Renal pelvis (tissue), 12 donors: ENCODE measurements around the gene NDUFAF4. TPM values are rescaled to one million over a fixed set of nuclear protein-coding genes. Genes with fewer than 3 reads are reported as not detected.

Experiments
- DNase-seq: peaks from one replicate; pipeline ENCODE4 v3.0.0-alpha.2; 2013
- long read RNA-seq, 16 experiments: transcript quantifications; one replicate each; lab custom pipeline, GENCODE V29; 2026
- polyA plus RNA-seq, 3 donors: library from polyadenylated mRNA; unstranded; fragments of 120-200 nt; gene quantifications; one replicate each; pipeline ENCODE4 v1.2.1, GENCODE V29; 2013; ENCODE audit not compliant: insufficient read length in 3 of 3

NDUFAF4 gene
- polyA plus RNA-seq: 10 to 100 TPM; 32.4 to 37.8 (median 32.7) TPM
- long read RNA-seq, donor 1, transcript NDUFAF4-201 (3 exons, 2,399 nt): major isoform, 22 of 22 reads
- long read RNA-seq, donor 1, partial matches to known transcripts: 0 of 22 reads
- long read RNA-seq, donor 1, other reads (novel, unspliced or antisense): 0 of 22 reads
- long read RNA-seq, donor 2, transcript NDUFAF4-201 (3 exons, 2,399 nt): major isoform, 41 of 42 reads
- long read RNA-seq, donor 2, partial matches to known transcripts: 0 of 42 reads
- long read RNA-seq, donor 2, other reads (novel, unspliced or antisense): 0 of 42 reads
- long read RNA-seq, donor 3, transcript NDUFAF4-201 (3 exons, 2,399 nt): major isoform, 30 of 30 reads
- long read RNA-seq, donor 3, partial matches to known transcripts: 0 of 30 reads
- long read RNA-seq, donor 3, other reads (novel, unspliced or antisense): 0 of 30 reads
- long read RNA-seq, donor 4, transcript NDUFAF4-201 (3 exons, 2,399 nt): major isoform, 41 of 41 reads
- long read RNA-seq, donor 4, partial matches to known transcripts: 0 of 41 reads
- long read RNA-seq, donor 4, other reads (novel, unspliced or antisense): 0 of 41 reads
- long read RNA-seq, donor 5, transcript NDUFAF4-201 (3 exons, 2,399 nt): major isoform, 15 of 17 reads
- long read RNA-seq, donor 5, partial matches to known transcripts: 0 of 17 reads
- long read RNA-seq, donor 5, other reads (novel, unspliced or antisense): 0 of 17 reads
- long read RNA-seq, donor 6, transcript NDUFAF4-201 (3 exons, 2,399 nt): major isoform, 28 of 31 reads
- long read RNA-seq, donor 6, partial matches to known transcripts: 0 of 31 reads
- long read RNA-seq, donor 6, other reads (novel, unspliced or antisense): 0 of 31 reads
- long read RNA-seq, donor 7, transcript NDUFAF4-201 (3 exons, 2,399 nt): major isoform, 35 of 35 reads
- long read RNA-seq, donor 7, partial matches to known transcripts: 0 of 35 reads
- long read RNA-seq, donor 7, other reads (novel, unspliced or antisense): 0 of 35 reads
- long read RNA-seq, donor 8, transcript NDUFAF4-201 (3 exons, 2,399 nt): major isoform, 9 of 9 reads
- long read RNA-seq, donor 8, partial matches to known transcripts: 0 of 9 reads
- long read RNA-seq, donor 8, other reads (novel, unspliced or antisense): 0 of 9 reads
- long read RNA-seq, donor 9, transcript NDUFAF4-201 (3 exons, 2,399 nt): major isoform, 36 of 37 reads
- long read RNA-seq, donor 9, partial matches to known transcripts: 0 of 37 reads
- long read RNA-seq, donor 9, other reads (novel, unspliced or antisense): 0 of 37 reads
- long read RNA-seq, donor 10, transcript NDUFAF4-201 (3 exons, 2,399 nt): major isoform, 37 of 38 reads
- long read RNA-seq, donor 10, partial matches to known transcripts: 0 of 38 reads
- long read RNA-seq, donor 10, other reads (novel, unspliced or antisense): 0 of 38 reads
- long read RNA-seq, donor 11, transcript NDUFAF4-201 (3 exons, 2,399 nt): major isoform, 15 of 15 reads
- long read RNA-seq, donor 11, partial matches to known transcripts: 0 of 15 reads
- long read RNA-seq, donor 11, other reads (novel, unspliced or antisense): 0 of 15 reads
- long read RNA-seq, donor 12, transcript NDUFAF4-201 (3 exons, 2,399 nt): major isoform, 36 of 37 reads
- long read RNA-seq, donor 12, partial matches to known transcripts: 0 of 37 reads
- long read RNA-seq, donor 12, other reads (novel, unspliced or antisense): 0 of 37 reads
- long read RNA-seq, donor 13, transcript NDUFAF4-201 (3 exons, 2,399 nt): major isoform, 18 of 20 reads
- long read RNA-seq, donor 13, partial matches to known transcripts: 0 of 20 reads
- long read RNA-seq, donor 13, other reads (novel, unspliced or antisense): 0 of 20 reads
- long read RNA-seq, donor 14, transcript NDUFAF4-202 (2 exons, 555 nt): minor isoform, 6 of 60 reads
- long read RNA-seq, donor 14, transcript NDUFAF4-201 (3 exons, 2,399 nt): major isoform, 53 of 60 reads
- long read RNA-seq, donor 14, partial matches to known transcripts: 0 of 60 reads
- long read RNA-seq, donor 14, other reads (novel, unspliced or antisense): 0 of 60 reads
- long read RNA-seq, donor 15, transcript NDUFAF4-201 (3 exons, 2,399 nt): major isoform, 28 of 31 reads
- long read RNA-seq, donor 15, partial matches to known transcripts: 0 of 31 reads
- long read RNA-seq, donor 15, other reads (novel, unspliced or antisense): 0 of 31 reads
- long read RNA-seq, donor 16, transcript NDUFAF4-201 (3 exons, 2,399 nt): major isoform, 41 of 43 reads
- long read RNA-seq, donor 16, partial matches to known transcripts: 0 of 43 reads
- long read RNA-seq, donor 16, other reads (novel, unspliced or antisense): 0 of 43 reads

GRCh38 chr6:96897396-96898240 lies at the start of gene NDUFAF4:
TSS of gene NDUFAF4 (minus strand) at chr6:96897891. CDS start at chr6:96897801, 90 bp downstream.
- DNase-seq: peak; percentile 97

- DNase-seq: no peak
These were observed 49.4 kb upstream of the NDUFAF4 start for GRCh38 chr6:96947055-96947454.

GRCh38 chr6:96943555-96944215 lies 46.0 kb upstream of the NDUFAF4 start:
- DNase-seq: no peak

GRCh38 chr6:96942676-96943075 lies 45.0 kb upstream of the NDUFAF4 start:
- no peak for DNase-seq

- no peak for DNase-seq
These were observed 42.6 kb upstream of the NDUFAF4 start for GRCh38 chr6:96940322-96940721.

- DNase-seq: no peak
These were observed 41.5 kb upstream of the NDUFAF4 start for GRCh38 chr6:96939007-96939805.

- DNase-seq: no peak
These were observed 36.4 kb upstream of the NDUFAF4 start for GRCh38 chr6:96934087-96934486.

- DNase-seq: no peak
These were observed 33.5 kb upstream of the NDUFAF4 start for GRCh38 chr6:96931198-96931597.

GRCh38 chr6:96929741-96930140 lies 32.0 kb upstream of the NDUFAF4 start:
- no peak for DNase-seq

GRCh38 chr6:96927660-96928059 lies 30.0 kb upstream of the NDUFAF4 start:
- DNase-seq: no peak

GRCh38 chr6:96926425-96926824 lies 28.7 kb upstream of the NDUFAF4 start:
- peak; percentile 26 for DNase-seq

- no peak for DNase-seq
These were observed 27.6 kb upstream of the NDUFAF4 start for GRCh38 chr6:96925290-96925687.

- no peak for DNase-seq
These were observed 26.3 kb upstream of the NDUFAF4 start for GRCh38 chr6:96923871-96924493.

- no peak for DNase-seq
These were observed 25.7 kb upstream of the NDUFAF4 start for GRCh38 chr6:96923400-96923799.

GRCh38 chr6:96917098-96917497 lies 19.4 kb upstream of the NDUFAF4 start:
- no peak for DNase-seq

- DNase-seq: no peak
These were observed 15.9 kb upstream of the NDUFAF4 start for GRCh38 chr6:96913621-96914020.

- no peak for DNase-seq
These were observed 14.1 kb upstream of the NDUFAF4 start for GRCh38 chr6:96911751-96912150.
